GM12801 (cell line): ENCODE data around the gene KLK13.

ENCODE experiments used
- CTCF ChIP-seq: IDR thresholded peaks from one replicate; pipeline ENCODE4 v1.5.1; 2011; ENCODE audit warnings: control low read depth; ENCODE audit not compliant: insufficient read length; ENCODE audit errors: extremely low read depth

The KLK13 gene

GRCh38 chr19:51091126-51091525 lies 26.2 kb upstream of the KLK13 start:
- TF ChIP-seq CTCF = no peak

GRCh38 chr19:51090471-51090870 lies 25.6 kb upstream of the KLK13 start:
- no peak for TF ChIP-seq CTCF

GRCh38 chr19:51089786-51090185 lies 24.9 kb upstream of the KLK13 start:
- TF ChIP-seq CTCF = no peak

- TF ChIP-seq CTCF = no peak
Observed at GRCh38 chr19:51086153-51086850, 21.4 kb upstream of the KLK13 start.

GRCh38 chr19:51084505-51084904 lies 19.6 kb upstream of the KLK13 start:
- no peak for TF ChIP-seq CTCF

GRCh38 chr19:51083783-51084182 lies 18.9 kb upstream of the KLK13 start:
- TF ChIP-seq CTCF = no peak

- no peak for TF ChIP-seq CTCF
Observed at GRCh38 chr19:51083181-51083580, 18.3 kb upstream of the KLK13 start.
